ENCODE measurements around the gene KERA.

Gene KERA

GRCh38 chr12:91033251-91033650, 24.6 kb downstream of the KERA start:
- Histone ChIP-seq H3K4me2 (ENCODE audit: low read length) (no peak overlapping the region), H3K9me3 (ENCODE audit: insufficient read depth, low read length) (no peaks in the 10 kb centered on the region), H3K36me3 (replicated peaks; ENCODE audit: low read depth, low read length) (no peaks in the 10 kb centered on the region), H4K20me1 (ENCODE audit: insufficient read depth, low read length) (no peaks in the 10 kb centered on the region), H3K27ac (ENCODE audit: low read length) (no peak overlapping the region), H3K9ac (ENCODE audit: low read length) (no peak overlapping the region), H3K79me2 (ENCODE audit: low read length) (no peaks in the 10 kb centered on the region), H2AFZ (ENCODE audit: low read depth, low read length) (no peak overlapping the region), H3K4me3 (ENCODE audit: low read length) (no peak overlapping the region), H3K27me3 (ENCODE audit: low read depth, low read length) (no peaks in the 10 kb centered on the region), H3K4me1 (ENCODE audit: low read length) (no peaks in the 10 kb centered on the region)
- no peak for TF ChIP-seq CTCF (IDR thresholded peaks at IDR 0.05; ENCODE audit: low read depth, low read length)
- TF ChIP-seq EZH2phosphoT487 (IDR thresholded peaks at IDR 0.05; ENCODE audit: low read depth) = no peak

- peaks cover 5% of the 10 kb centered on the region for H3K4me1 ChIP-seq (ENCODE audit: low read length)
- TF ChIP-seq CTCF (IDR thresholded peaks at IDR 0.05; ENCODE audit: low read depth, low read length) (no peak), EZH2phosphoT487 (IDR thresholded peaks at IDR 0.05; ENCODE audit: low read depth) (no peak)
- H3K27ac ChIP-seq (ENCODE audit: low read length) = no peak overlapping the region
- no peaks in the 10 kb centered on the region for H3K36me3 ChIP-seq (replicated peaks; ENCODE audit: low read depth, low read length)
- H3K27me3 ChIP-seq (ENCODE audit: low read depth, low read length) = no peaks in the 10 kb centered on the region
- no peak overlapping the region for H2AFZ ChIP-seq (ENCODE audit: low read depth, low read length)
- no peak overlapping the region for H3K4me2 ChIP-seq (ENCODE audit: low read length)
- no peaks in the 10 kb centered on the region for H3K79me2 ChIP-seq (ENCODE audit: low read length)
- no peak overlapping the region for H3K4me3 ChIP-seq (ENCODE audit: low read length)
- H4K20me1 ChIP-seq (ENCODE audit: insufficient read depth, low read length) = no peaks in the 10 kb centered on the region
- H3K9me3 ChIP-seq (ENCODE audit: insufficient read depth, low read length) = no peaks in the 10 kb centered on the region
- H3K9ac ChIP-seq (ENCODE audit: low read length) = no peak overlapping the region
Measured at GRCh38 chr12:91023326-91024004, 34.4 kb downstream of the KERA start.

- Histone ChIP-seq H3K27me3 (ENCODE audit: low read depth, low read length) (no peaks in the 10 kb centered on the region), H2AFZ (ENCODE audit: low read depth, low read length) (no peak overlapping the region), H3K4me3 (ENCODE audit: low read length) (no peak overlapping the region)
Measured at GRCh38 chr12:91021076-91021475, 36.7 kb downstream of the KERA start.

GRCh38 chr12:91019455-91019854, 38.4 kb downstream of the KERA start:
- no peak overlapping the region for H3K4me3 ChIP-seq (ENCODE audit: low read length)
- TF ChIP-seq CTCF (IDR thresholded peaks at IDR 0.05; ENCODE audit: low read depth, low read length) (no peak), EZH2phosphoT487 (IDR thresholded peaks at IDR 0.05; ENCODE audit: low read depth) (no peak)

More at GRCh38 chr12:91021076-91021475, 36.7 kb downstream of the KERA start:
- Histone ChIP-seq H3K27ac (ENCODE audit: low read length) (no peak overlapping the region), H3K4me2 (ENCODE audit: low read length) (no peak overlapping the region), H3K9me3 (ENCODE audit: insufficient read depth, low read length) (no peaks in the 10 kb centered on the region), H3K36me3 (replicated peaks; ENCODE audit: low read depth, low read length) (no peaks in the 10 kb centered on the region), H3K9ac (ENCODE audit: low read length) (no peak overlapping the region), H3K4me1 (ENCODE audit: low read length) (peaks cover 5% of the 10 kb centered on the region), H4K20me1 (ENCODE audit: insufficient read depth, low read length) (no peaks in the 10 kb centered on the region), H3K79me2 (ENCODE audit: low read length) (no peaks in the 10 kb centered on the region)
- no peak for TF ChIP-seq EZH2phosphoT487 (IDR thresholded peaks at IDR 0.05; ENCODE audit: low read depth)

More at GRCh38 chr12:91019455-91019854, 38.4 kb downstream of the KERA start:
- H3K36me3 ChIP-seq (replicated peaks; ENCODE audit: low read depth, low read length) = no peaks in the 10 kb centered on the region
- no peak overlapping the region for H3K27ac ChIP-seq (ENCODE audit: low read length)
- H2AFZ ChIP-seq (ENCODE audit: low read depth, low read length) = no peak overlapping the region
- H4K20me1 ChIP-seq (ENCODE audit: insufficient read depth, low read length) = no peaks in the 10 kb centered on the region
- peaks cover 5% of the 10 kb centered on the region for H3K4me1 ChIP-seq (ENCODE audit: low read length)
- H3K79me2 ChIP-seq (ENCODE audit: low read length) = no peaks in the 10 kb centered on the region
- no peaks in the 10 kb centered on the region for H3K27me3 ChIP-seq (ENCODE audit: low read depth, low read length)
- no peak overlapping the region for H3K9ac ChIP-seq (ENCODE audit: low read length)
- H3K4me2 ChIP-seq (ENCODE audit: low read length) = no peak overlapping the region
- 0 out of 2 replicates have a peak, but pooled peaks cover 11% of the 10 kb centered on the region for H3K9me3 ChIP-seq (ENCODE audit: insufficient read depth, low read length)
